GM23338 (cell line): ENCODE results near the gene TRAF1. TPM values are rescaled to one million over a fixed set of nuclear protein-coding genes. Genes with fewer than 3 reads are reported as not detected.
A peak's percentile ranks its signal among the peaks of the same experiment; 100 is the strongest.

Experiments used
- ATAC-seq: fragments of 200-7000 bp; cut with Tn5 transposase; 3 replicates; pipeline ENCODE4 v1.9.1; 2020
- DNase-seq: peaks from one replicate; pipeline ENCODE4 v3.0.0-alpha.2; 2015; ENCODE audit warnings: low spot score
- H2AFZ ChIP-seq: fragments of 200-600 bp; sonication (generic); 2 replicates; pipeline ENCODE4 v1.8.0; 2016; ENCODE audit warnings: antibody characterized with exemption, mild to moderate bottlenecking, moderate library complexity
- H3F3A ChIP-seq: fragments of 200-600 bp; sonication (generic); replicated peaks from 2 replicates; pipeline ENCODE4 v1.8.0; 2017; ENCODE audit warnings: antibody characterized with exemption, mixed run types, low read depth
- H3K27ac ChIP-seq: fragments of 200-600 bp; sonication (generic); 2 replicates; pipeline ENCODE4 v1.6.1; 2016; ENCODE audit warnings: low read depth
- H3K27me3 ChIP-seq: fragments of 200-600 bp; sonication (generic); 2 replicates; pipeline ENCODE4 v1.8.0; 2016; ENCODE audit warnings: mild to moderate bottlenecking, mixed run types, moderate library complexity; ENCODE audit not compliant: insufficient read depth
- H3K36me3 ChIP-seq: fragments of 200-600 bp; sonication (generic); 2 replicates; pipeline ENCODE4 v1.8.0; 2016; ENCODE audit warnings: mild to moderate bottlenecking; ENCODE audit not compliant: insufficient read depth
- H3K4me1 ChIP-seq: fragments of 200-600 bp; sonication (generic); 2 replicates; pipeline ENCODE4 v1.8.0; 2016; ENCODE audit warnings: mild to moderate bottlenecking, moderate library complexity; ENCODE audit not compliant: insufficient read depth
- H3K4me2 ChIP-seq: fragments of 200-600 bp; sonication (generic); 2 replicates; pipeline ENCODE4 v1.7.1; 2017; ENCODE audit warnings: mixed run types
- H3K4me3 ChIP-seq: fragments of 200-600 bp; sonication (generic); 2 replicates; pipeline ENCODE4 v1.6.1; 2016; ENCODE audit warnings: mixed run types
- H3K79me2 ChIP-seq: fragments of 200-600 bp; sonication (generic); replicated peaks from 2 replicates; pipeline ENCODE4 v1.8.0; 2017; ENCODE audit warnings: mild to moderate bottlenecking; ENCODE audit not compliant: insufficient read depth
- H3K9me2 ChIP-seq: fragments of 200-600 bp; sonication (generic); 2 replicates; pipeline ENCODE4 v1.8.0; 2017; ENCODE audit not compliant: insufficient read depth
- H4K20me1 ChIP-seq: fragments of 200-600 bp; sonication (generic); replicated peaks from 2 replicates; pipeline ENCODE4 v1.8.0; 2017; ENCODE audit warnings: mild to moderate bottlenecking; ENCODE audit not compliant: insufficient read depth
- H3K27ac Mint-ChIP-seq: 2 replicates; pipeline ENCODE4 v1.8.0; 2020; ENCODE audit warnings: inconsistent platforms, mild to moderate bottlenecking, moderate library complexity, mixed read lengths
- H3K27me3 Mint-ChIP-seq: 3 replicates; pipeline ENCODE4 v1.8.0; 2022; ENCODE audit warnings: low read depth, mild to moderate bottlenecking, moderate library complexity, mixed read lengths, inconsistent platforms; ENCODE audit not compliant: insufficient read depth, poor library complexity
- H3K36me3 Mint-ChIP-seq: 3 replicates; pipeline ENCODE4 v1.8.0; 2021; ENCODE audit warnings: low read depth, mild to moderate bottlenecking, inconsistent platforms, moderate library complexity, mixed read lengths
- H3K4me1 Mint-ChIP-seq: 3 replicates; pipeline ENCODE4 v1.8.0; 2020; ENCODE audit warnings: mild to moderate bottlenecking, inconsistent platforms, mixed read lengths
- H3K4me3 Mint-ChIP-seq: 3 replicates; pipeline ENCODE4 v1.8.0; 2021; ENCODE audit warnings: moderate library complexity, mild to moderate bottlenecking, inconsistent platforms, mixed read lengths
- H3K9me3 Mint-ChIP-seq: 3 replicates; pipeline ENCODE4 v1.8.0; 2020; ENCODE audit warnings: moderate library complexity, mild to moderate bottlenecking, inconsistent platforms, mixed read lengths
- CREB1 ChIP-seq: fragments of 250-450 bp; sonication (Bioruptor Pico); IDR thresholded peaks from 2 replicates; pipeline ENCODE4 v1.5.0; 2020; ENCODE audit warnings: low read depth, mild to moderate bottlenecking, moderate library complexity
- CTCF ChIP-seq, 2 experiments: fragments of 200-600 bp in 1 of 2; sonication (generic) in 1 of 2; conservative IDR thresholded peaks; 2 replicates each; pipeline versions ENCODE4 v1.5.1 to v1.6.1; 2016 to 2017; ENCODE audit warnings: antibody characterized with exemption in 2 of 2, low read depth in 2 of 2, mild to moderate bottlenecking in 2 of 2, moderate library complexity in 1 of 2
- ETS1 ChIP-seq: IDR thresholded peaks from 2 replicates; pipeline ENCODE4 v1.6.1; 2016; ENCODE audit warnings: antibody characterized with exemption
- EZH2 ChIP-seq: fragments of 200-600 bp; sonication (generic); IDR thresholded peaks from one replicate; pipeline ENCODE4 v1.8.0; 2017; ENCODE audit warnings: antibody characterized with exemption, mild to moderate bottlenecking, low read depth; ENCODE audit not compliant: unreplicated experiment
- EZH2phosphoT487 ChIP-seq: fragments of 200-600 bp; sonication (generic); IDR thresholded peaks from one replicate; pipeline ENCODE4 v1.8.1; 2018; ENCODE audit warnings: antibody characterized with exemption; ENCODE audit not compliant: unreplicated experiment
- JUNB ChIP-seq: IDR thresholded peaks from one replicate; pipeline ENCODE4 v1.6.1; 2016; ENCODE audit warnings: antibody characterized with exemption; ENCODE audit not compliant: unreplicated experiment
- NANOG ChIP-seq: IDR thresholded peaks from 2 replicates; pipeline ENCODE4 v1.6.1; 2016; ENCODE audit warnings: antibody characterized with exemption, borderline replicate concordance
- POLR2AphosphoS5 ChIP-seq: IDR thresholded peaks from 2 replicates; pipeline ENCODE4 v1.6.1; 2016; ENCODE audit warnings: antibody characterized with exemption, low read depth
- STAT1 ChIP-seq: IDR thresholded peaks from one replicate; pipeline ENCODE4 v1.6.1; 2016; ENCODE audit warnings: antibody characterized with exemption; ENCODE audit not compliant: unreplicated experiment
- ZNF462 ChIP-seq: fragments of 250-450 bp; sonication (Bioruptor Pico); IDR thresholded peaks from 2 replicates; pipeline ENCODE4 v1.5.0; 2020; ENCODE audit warnings: mild to moderate bottlenecking, moderate library complexity
- polyA plus RNA-seq: library from polyadenylated mRNA; unstranded; fragments of >200 nt; fragmentation: Nextera tagmentation; extraction: Ambion mirVana; gene quantifications from 2 replicates; pipeline ENCODE4 v1.2.1, GENCODE V29; 2016
- total RNA-seq: library from RNA; depleted of rRNA; stranded (reverse); fragments of >200 nt; shearing (Covaris generic); gene quantifications from 2 replicates; pipeline ENCODE4 v1.2.3, GENCODE V29; 2014

Gene TRAF1
- total and polyA plus RNA-seq, 2 experiments from 2014 or later: 0.39 to 1.4 TPM

GRCh38 chr9:120911295-120911837 lies 15.2 kb downstream of the TRAF1 start:
- TF ChIP-seq ZNF462 (CRISPR knock-in tag) (no peak), CTCF (conservative IDR thresholded peaks at IDR 0.05; ENCODE audit: low read depth in 2 of 2) (peak in 1 of 2 experiments; percentile 34; a peak in 1 of 4 replicates)
- Histone ChIP-seq H3K4me1 (peaks cover 17% of the 10 kb centered on the region), H4K20me1 (no peaks in the 10 kb centered on the region), H3K4me3 (no peak overlapping the region), H3K36me3 (no peaks in the 10 kb centered on the region), H3K27ac (no peak overlapping the region), H3K4me2 (peak overlapping the region; percentile 71), H3K27me3 (no peaks in the 10 kb centered on the region), H3K9me2 (no peaks in the 10 kb centered on the region), H3K79me2 (no peaks in the 10 kb centered on the region), H3F3A (no peaks in the 10 kb centered on the region), H2AFZ (no peak overlapping the region)
- Mint-ChIP-seq H3K4me1 (peaks cover 30% of the 10 kb centered on the region), H3K36me3 (no peaks in the 10 kb centered on the region), H3K27me3 (peaks cover 14% of the 10 kb centered on the region), H3K9me3 (no peaks in the 10 kb centered on the region), H3K27ac (no peak overlapping the region), H3K4me3 (peak overlapping the region; percentile 4; the same call in 1 of the 3 replicates)
- DNase-seq (peak; percentile 44), ATAC-seq (peak; percentile 67)

GRCh38 chr9:120910643-120911042 lies 16.0 kb downstream of the TRAF1 start:
- Histone ChIP-seq H3K79me2 (no peaks in the 10 kb centered on the region), H3K9me2 (no peaks in the 10 kb centered on the region), H3K4me3 (no peak overlapping the region), H3K27me3 (no peaks in the 10 kb centered on the region), H2AFZ (no peak overlapping the region), H3K27ac (no peak overlapping the region), H3K4me1 (peaks cover 11% of the 10 kb centered on the region), H3K4me2 (no peak overlapping the region), H3K36me3 (no peaks in the 10 kb centered on the region), H3F3A (no peaks in the 10 kb centered on the region), H4K20me1 (no peaks in the 10 kb centered on the region)
- Mint-ChIP-seq H3K4me3 (no peak overlapping the region), H3K36me3 (no peaks in the 10 kb centered on the region), H3K27me3 (peaks cover 16% of the 10 kb centered on the region), H3K27ac (no peak overlapping the region), H3K9me3 (no peaks in the 10 kb centered on the region), H3K4me1 (peaks cover 24% of the 10 kb centered on the region)
- ATAC-seq (no peak), DNase-seq (no peak)
- TF ChIP-seq ETS1: no peak
- TF ChIP-seq EZH2: no peak
- TF ChIP-seq CTCF (conservative IDR thresholded peaks at IDR 0.05; ENCODE audit: low read depth in 2 of 2): no peak
- TF ChIP-seq POLR2AphosphoS5: no peak
- TF ChIP-seq JUNB: no peak
- TF ChIP-seq NANOG: no peak
- TF ChIP-seq EZH2phosphoT487: no peak
- TF ChIP-seq CREB1 (CRISPR knock-in tag): no peak
- TF ChIP-seq STAT1: no peak
